HepG2 (cell line): ENCODE measurements around the gene HSDL1. TPM values are rescaled to one million over a fixed set of nuclear protein-coding genes. Genes with fewer than 3 reads are reported as not detected.
A peak's percentile ranks its signal among the peaks of the same experiment; 100 is the strongest.

Experiments used
- DZIP1 ChIP-seq: sonication (generic); formaldehyde crosslinking; IDR thresholded peaks from 2 replicates; pipeline ENCODE4 v1.5.0; 2020; ENCODE audit warnings: mild to moderate bottlenecking, missing genetic modification reagents
- ELF1 ChIP-seq: sonication (generic); formaldehyde crosslinking; IDR thresholded peaks from 2 replicates; pipeline ENCODE4 v1.4.0; 2020; ENCODE audit warnings: missing genetic modification reagents
- GLI4 ChIP-seq: sonication (generic); formaldehyde crosslinking; IDR thresholded peaks from 2 replicates; pipeline ENCODE4 v1.5.1; 2020; ENCODE audit warnings: missing genetic modification reagents, mild to moderate bottlenecking, moderate library complexity, borderline replicate concordance
- MEF2D ChIP-seq: sonication (generic); formaldehyde crosslinking; IDR thresholded peaks from 2 replicates; pipeline ENCODE4 v1.5.1; 2020; ENCODE audit warnings: mild to moderate bottlenecking, missing genetic modification reagents
- ZFP82 ChIP-seq: sonication (generic); formaldehyde crosslinking; IDR thresholded peaks from 2 replicates; pipeline ENCODE4 v1.5.1; 2020; ENCODE audit warnings: mild to moderate bottlenecking, missing genetic modification reagents, borderline replicate concordance
- ZNF124 ChIP-seq: sonication (generic); formaldehyde crosslinking; IDR thresholded peaks from 2 replicates; pipeline ENCODE4 v1.4.0; 2020; ENCODE audit warnings: missing genetic modification reagents
- ZNF30 ChIP-seq: sonication (generic); formaldehyde crosslinking; IDR thresholded peaks from 2 replicates; pipeline ENCODE4 v1.5.0; 2020; ENCODE audit warnings: mild to moderate bottlenecking, missing genetic modification reagents
- ZNF446 ChIP-seq: sonication (generic); formaldehyde crosslinking; IDR thresholded peaks from 2 replicates; pipeline ENCODE4 v1.5.0; 2020; ENCODE audit warnings: mild to moderate bottlenecking, missing genetic modification reagents
- ZNF512 ChIP-seq: sonication (generic); formaldehyde crosslinking; IDR thresholded peaks from 2 replicates; pipeline ENCODE4 v1.4.0; 2020; ENCODE audit warnings: mild to moderate bottlenecking, missing genetic modification reagents
- ZNF619 ChIP-seq: sonication (generic); formaldehyde crosslinking; IDR thresholded peaks from 2 replicates; pipeline ENCODE4 v1.4.0; 2020; ENCODE audit warnings: mild to moderate bottlenecking, missing genetic modification reagents
- ZNF670 ChIP-seq: sonication (generic); formaldehyde crosslinking; IDR thresholded peaks from 2 replicates; pipeline ENCODE4 v1.8.0; 2022; ENCODE audit warnings: mild to moderate bottlenecking, missing genetic modification reagents, borderline replicate concordance
- polyA plus RNA-seq, 8 experiments: library from polyadenylated mRNA; depleted of rRNA in 3 of 8; stranded (reverse) in 7 of 8; unstranded in 1 of 8; fragments of >200 nt; fragmentation: Illumina TruSeq in 4 of 8; extraction: Trizol in 4 of 8; gene quantifications; 2 replicates each; pipeline versions ENCODE4 v1.2.1 to v1.2.3, GENCODE V29; 2011 to 2016; ENCODE audit warnings: low read depth in 4 of 8, missing spikeins in 1 of 8, mixed read lengths in 1 of 8; ENCODE audit not compliant: insufficient read depth in 1 of 8
- total RNA-seq, 5 experiments: library from RNA; depleted of rRNA; stranded (reverse); fragments of >200 nt; fragmentation: Illumina TruSeq; extraction: Trizol; gene quantifications; 2 replicates each; pipeline ENCODE4 v1.2.3, GENCODE V29; 2016; ENCODE audit warnings: low read depth in 1 of 5
- TF ChIP-seq, protein P1 (sequence below): sonication (generic); formaldehyde crosslinking; IDR thresholded peaks from 2 replicates; pipeline ENCODE4 v1.4.0; 2020; ENCODE audit warnings: low read depth, missing genetic modification reagents
- TF ChIP-seq, protein P2 (sequence below): sonication (generic); formaldehyde crosslinking; IDR thresholded peaks from 2 replicates; pipeline ENCODE4 v1.5.0; 2020; ENCODE audit warnings: missing genetic modification reagents
- TF ChIP-seq, protein P3 (sequence below): sonication (generic); formaldehyde crosslinking; IDR thresholded peaks from 2 replicates; pipeline ENCODE4 v1.4.0; 2020; ENCODE audit warnings: low read depth, mild to moderate bottlenecking, missing genetic modification reagents
- TF ChIP-seq, protein P4 (sequence below): sonication (generic); formaldehyde crosslinking; IDR thresholded peaks from 2 replicates; pipeline ENCODE4 v1.5.1; 2020; ENCODE audit warnings: missing genetic modification reagents, mild to moderate bottlenecking, borderline replicate concordance

Gene HSDL1
- total and polyA plus RNA-seq, 2 of the 13 experiments (the other 11 are each of a cell fraction or from before 2014, with no cell fraction given): 49.2 to 49.7 TPM

DNA sequence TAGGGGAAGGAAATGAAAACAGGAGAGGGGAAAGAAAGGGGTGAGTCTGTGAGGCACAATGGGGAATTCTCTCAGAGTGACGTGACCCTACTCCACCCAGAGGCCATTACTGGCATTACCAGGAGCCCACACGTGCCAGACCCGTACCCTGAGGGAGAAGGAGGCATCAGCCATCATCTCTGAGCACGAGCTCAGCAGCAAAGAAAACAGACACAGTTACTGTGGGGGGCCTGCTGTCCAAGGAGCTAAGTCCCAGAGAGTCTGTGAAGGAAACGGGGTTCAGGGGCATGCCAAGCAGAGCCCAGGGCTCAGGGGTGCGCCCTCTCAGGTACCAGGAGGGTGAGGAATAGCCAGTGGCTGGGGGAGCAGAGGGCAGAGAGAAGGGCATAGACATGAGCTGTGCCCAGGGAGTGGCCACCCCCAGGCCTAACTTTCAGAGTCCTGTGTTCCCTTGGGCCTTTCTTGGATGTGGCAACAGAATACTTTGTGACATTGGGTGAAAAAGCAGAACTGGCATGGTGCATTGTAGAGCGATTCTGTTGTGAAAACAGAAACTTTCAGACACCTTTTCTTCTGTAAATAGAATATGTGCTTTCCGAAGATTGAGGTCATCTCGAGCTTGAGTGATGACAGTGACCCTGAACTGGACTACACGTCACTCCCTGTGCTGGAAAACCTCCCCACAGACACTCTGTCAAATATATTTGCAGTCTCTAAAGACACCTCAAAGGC is 30.5 kb upstream of the HSDL1 start (continued):
- TF ChIP-seq, protein P1, sequence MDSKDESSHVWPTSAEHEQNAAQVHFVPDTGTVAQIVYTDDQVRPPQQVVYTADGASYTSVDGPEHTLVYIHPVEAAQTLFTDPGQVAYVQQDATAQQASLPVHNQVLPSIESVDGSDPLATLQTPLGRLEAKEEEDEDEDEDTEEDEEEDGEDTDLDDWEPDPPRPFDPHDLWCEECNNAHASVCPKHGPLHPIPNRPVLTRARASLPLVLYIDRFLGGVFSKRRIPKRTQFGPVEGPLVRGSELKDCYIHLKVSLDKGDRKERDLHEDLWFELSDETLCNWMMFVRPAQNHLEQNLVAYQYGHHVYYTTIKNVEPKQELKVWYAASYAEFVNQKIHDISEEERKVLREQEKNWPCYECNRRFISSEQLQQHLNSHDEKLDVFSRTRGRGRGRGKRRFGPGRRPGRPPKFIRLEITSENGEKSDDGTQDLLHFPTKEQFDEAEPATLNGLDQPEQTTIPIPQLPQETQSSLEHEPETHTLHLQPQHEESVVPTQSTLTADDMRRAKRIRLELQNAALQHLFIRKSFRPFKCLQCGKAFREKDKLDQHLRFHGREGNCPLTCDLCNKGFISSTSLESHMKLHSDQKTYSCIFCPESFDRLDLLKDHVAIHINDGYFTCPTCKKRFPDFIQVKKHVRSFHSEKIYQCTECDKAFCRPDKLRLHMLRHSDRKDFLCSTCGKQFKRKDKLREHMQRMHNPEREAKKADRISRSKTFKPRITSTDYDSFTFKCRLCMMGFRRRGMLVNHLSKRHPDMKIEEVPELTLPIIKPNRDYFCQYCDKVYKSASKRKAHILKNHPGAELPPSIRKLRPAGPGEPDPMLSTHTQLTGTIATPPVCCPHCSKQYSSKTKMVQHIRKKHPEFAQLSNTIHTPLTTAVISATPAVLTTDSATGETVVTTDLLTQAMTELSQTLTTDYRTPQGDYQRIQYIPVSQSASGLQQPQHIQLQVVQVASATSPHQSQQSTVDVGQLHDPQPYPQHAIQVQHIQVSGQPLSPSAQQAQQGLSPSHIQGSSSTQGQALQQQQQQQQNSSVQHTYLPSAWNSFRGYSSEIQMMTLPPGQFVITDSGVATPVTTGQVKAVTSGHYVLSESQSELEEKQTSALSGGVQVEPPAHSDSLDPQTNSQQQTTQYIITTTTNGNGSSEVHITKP: no peak
- TF ChIP-seq ZNF446 (CRISPR knock-in tag): no peak
- no peak for TF ChIP-seq ZNF619 (CRISPR knock-in tag)
- no peak for TF ChIP-seq ZNF512 (CRISPR knock-in tag)
- TF ChIP-seq, protein P2, sequence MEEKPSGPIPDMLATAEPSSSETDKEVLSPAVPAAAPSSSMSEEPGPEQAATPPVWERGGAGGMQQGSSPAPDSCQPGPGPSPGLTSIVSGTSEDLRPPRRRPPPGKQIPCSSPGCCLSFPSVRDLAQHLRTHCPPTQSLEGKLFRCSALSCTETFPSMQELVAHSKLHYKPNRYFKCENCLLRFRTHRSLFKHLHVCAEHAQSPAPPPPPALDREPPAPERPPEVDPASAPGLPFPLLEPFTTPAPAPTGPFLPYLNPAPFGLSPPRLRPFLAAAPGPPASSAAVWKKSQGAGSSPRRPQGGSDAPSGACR (CRISPR knock-in tag): 0 out of 2 replicates have a peak, but pooled peaks have one; percentile 31
- no peak for TF ChIP-seq DZIP1 (CRISPR knock-in tag)
- no peak for TF ChIP-seq ZNF670
- 0 out of 2 replicates have a peak, but pooled peaks have one; percentile 11 for TF ChIP-seq ELF1 (CRISPR knock-in tag)
- no peak for TF ChIP-seq ZNF124 (CRISPR knock-in tag)
- TF ChIP-seq, protein P3, sequence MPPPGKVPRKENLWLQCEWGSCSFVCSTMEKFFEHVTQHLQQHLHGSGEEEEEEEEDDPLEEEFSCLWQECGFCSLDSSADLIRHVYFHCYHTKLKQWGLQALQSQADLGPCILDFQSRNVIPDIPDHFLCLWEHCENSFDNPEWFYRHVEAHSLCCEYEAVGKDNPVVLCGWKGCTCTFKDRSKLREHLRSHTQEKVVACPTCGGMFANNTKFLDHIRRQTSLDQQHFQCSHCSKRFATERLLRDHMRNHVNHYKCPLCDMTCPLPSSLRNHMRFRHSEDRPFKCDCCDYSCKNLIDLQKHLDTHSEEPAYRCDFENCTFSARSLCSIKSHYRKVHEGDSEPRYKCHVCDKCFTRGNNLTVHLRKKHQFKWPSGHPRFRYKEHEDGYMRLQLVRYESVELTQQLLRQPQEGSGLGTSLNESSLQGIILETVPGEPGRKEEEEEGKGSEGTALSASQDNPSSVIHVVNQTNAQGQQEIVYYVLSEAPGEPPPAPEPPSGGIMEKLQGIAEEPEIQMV (CRISPR knock-in tag): no peak
- no peak for TF ChIP-seq MEF2D (CRISPR knock-in tag)
- TF ChIP-seq ZNF30 (CRISPR knock-in tag): no peak
- TF ChIP-seq, protein P4, sequence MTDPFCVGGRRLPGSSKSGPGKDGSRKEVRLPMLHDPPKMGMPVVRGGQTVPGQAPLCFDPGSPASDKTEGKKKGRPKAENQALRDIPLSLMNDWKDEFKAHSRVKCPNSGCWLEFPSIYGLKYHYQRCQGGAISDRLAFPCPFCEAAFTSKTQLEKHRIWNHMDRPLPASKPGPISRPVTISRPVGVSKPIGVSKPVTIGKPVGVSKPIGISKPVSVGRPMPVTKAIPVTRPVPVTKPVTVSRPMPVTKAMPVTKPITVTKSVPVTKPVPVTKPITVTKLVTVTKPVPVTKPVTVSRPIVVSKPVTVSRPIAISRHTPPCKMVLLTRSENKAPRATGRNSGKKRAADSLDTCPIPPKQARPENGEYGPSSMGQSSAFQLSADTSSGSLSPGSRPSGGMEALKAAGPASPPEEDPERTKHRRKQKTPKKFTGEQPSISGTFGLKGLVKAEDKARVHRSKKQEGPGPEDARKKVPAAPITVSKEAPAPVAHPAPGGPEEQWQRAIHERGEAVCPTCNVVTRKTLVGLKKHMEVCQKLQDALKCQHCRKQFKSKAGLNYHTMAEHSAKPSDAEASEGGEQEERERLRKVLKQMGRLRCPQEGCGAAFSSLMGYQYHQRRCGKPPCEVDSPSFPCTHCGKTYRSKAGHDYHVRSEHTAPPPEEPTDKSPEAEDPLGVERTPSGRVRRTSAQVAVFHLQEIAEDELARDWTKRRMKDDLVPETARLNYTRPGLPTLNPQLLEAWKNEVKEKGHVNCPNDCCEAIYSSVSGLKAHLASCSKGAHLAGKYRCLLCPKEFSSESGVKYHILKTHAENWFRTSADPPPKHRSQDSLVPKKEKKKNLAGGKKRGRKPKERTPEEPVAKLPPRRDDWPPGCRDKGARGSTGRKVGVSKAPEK (CRISPR knock-in tag): no peak
- no peak for TF ChIP-seq GLI4 (CRISPR knock-in tag)
- TF ChIP-seq ZFP82 (CRISPR knock-in tag): no peak
